Hepatocyte (in vitro differentiated cells): ENCODE results near the gene TXNL1.

ENCODE experiments used
- CTCF ChIP-seq: fragments of 200-600 bp; sonication (generic); IDR thresholded peaks from 2 replicates; pipeline ENCODE4 v1.5.1; 2016; ENCODE audit warnings: antibody characterized with exemption, mild to moderate bottlenecking; ENCODE audit not compliant: poor library complexity
- EZH2 ChIP-seq: fragments of 200-600 bp; sonication (generic); IDR thresholded peaks from 2 replicates; pipeline ENCODE4 v1.6.1; 2016; ENCODE audit warnings: antibody characterized with exemption, mild to moderate bottlenecking, borderline replicate concordance
- EZH2phosphoT487 ChIP-seq: fragments of 200-600 bp; sonication (generic); IDR thresholded peaks from one replicate; pipeline ENCODE4 v1.6.1; 2018; ENCODE audit warnings: antibody characterized with exemption, mild to moderate bottlenecking, low read depth, moderate library complexity; ENCODE audit not compliant: unreplicated experiment, severe bottlenecking

- TF ChIP-seq CTCF, result no peak
- no peak for TF ChIP-seq EZH2
- TF ChIP-seq EZH2phosphoT487, result no peak
Observed at GRCh38 chr18:56627991-56628390, 10.4 kb downstream of the TXNL1 start.
